ENCODE results near the gene ZNF337. TPM values are rescaled to one million over a fixed set of nuclear protein-coding genes. Genes with fewer than 3 reads are reported as not detected.
"Not testable (repeated sequence)": the region's sequence is repeated elsewhere in the genome, so short reads cannot be mapped to it uniquely, and the experiment has no call there.

Gene ZNF337
- polyA plus RNA-seq, 1 donor: 25.4 TPM

- DNase-seq (ENCODE audit: low read depth): not testable (repeated sequence)
These were observed 66.0 kb downstream of the ZNF337 start for GRCh38 chr20:25630615-25631014.

GRCh38 chr20:25629816-25630499 is 66.7 kb downstream of the ZNF337 start:
- no peak for DNase-seq (ENCODE audit: low read depth)

- no peak for DNase-seq (ENCODE audit: low read depth)
These were observed 69.9 kb downstream of the ZNF337 start for GRCh38 chr20:25626779-25627178.

DNA sequence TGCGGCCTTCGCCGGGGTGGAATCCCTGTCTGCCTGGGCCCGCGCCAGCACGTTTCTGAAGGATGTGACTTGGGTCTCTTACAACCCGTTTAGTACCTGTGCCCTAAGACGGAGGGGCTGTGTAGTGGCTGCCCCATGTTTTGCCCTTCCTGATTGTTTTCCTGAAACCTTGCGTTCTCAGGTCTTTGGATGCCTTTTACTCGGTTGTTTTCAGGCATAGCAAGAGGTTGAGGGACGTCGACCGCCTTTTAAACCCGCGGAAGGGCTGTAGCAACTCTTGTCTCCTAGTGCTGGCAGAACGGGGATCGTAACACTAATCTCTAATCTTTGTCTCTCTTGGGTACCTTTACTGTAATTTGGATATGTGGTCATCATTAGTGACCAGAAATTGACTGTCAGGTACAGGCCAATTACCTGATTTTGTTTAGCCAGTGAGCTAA is 72.1 kb downstream of the ZNF337 start:
- no peak for DNase-seq (ENCODE audit: low read depth)

Other genes starting within 250 kb of the ZNF337 start
- gene NINL, start 111.3 kb downstream of the ZNF337 start, polyA plus RNA-seq (ENCODE audit: insufficient read length): 13.8 TPM
- gene NANP, start 72.8 kb downstream of the ZNF337 start, polyA plus RNA-seq (ENCODE audit: insufficient read length): 2.9 TPM

Data from forelimb muscle (tissue), 1 donor.